ENCODE measurements around the gene IRF2.
"Not testable (repeated sequence)": the region's sequence is repeated elsewhere in the genome, so short reads cannot be mapped to it uniquely, and the experiment has no call there.

Gene IRF2

DNA sequence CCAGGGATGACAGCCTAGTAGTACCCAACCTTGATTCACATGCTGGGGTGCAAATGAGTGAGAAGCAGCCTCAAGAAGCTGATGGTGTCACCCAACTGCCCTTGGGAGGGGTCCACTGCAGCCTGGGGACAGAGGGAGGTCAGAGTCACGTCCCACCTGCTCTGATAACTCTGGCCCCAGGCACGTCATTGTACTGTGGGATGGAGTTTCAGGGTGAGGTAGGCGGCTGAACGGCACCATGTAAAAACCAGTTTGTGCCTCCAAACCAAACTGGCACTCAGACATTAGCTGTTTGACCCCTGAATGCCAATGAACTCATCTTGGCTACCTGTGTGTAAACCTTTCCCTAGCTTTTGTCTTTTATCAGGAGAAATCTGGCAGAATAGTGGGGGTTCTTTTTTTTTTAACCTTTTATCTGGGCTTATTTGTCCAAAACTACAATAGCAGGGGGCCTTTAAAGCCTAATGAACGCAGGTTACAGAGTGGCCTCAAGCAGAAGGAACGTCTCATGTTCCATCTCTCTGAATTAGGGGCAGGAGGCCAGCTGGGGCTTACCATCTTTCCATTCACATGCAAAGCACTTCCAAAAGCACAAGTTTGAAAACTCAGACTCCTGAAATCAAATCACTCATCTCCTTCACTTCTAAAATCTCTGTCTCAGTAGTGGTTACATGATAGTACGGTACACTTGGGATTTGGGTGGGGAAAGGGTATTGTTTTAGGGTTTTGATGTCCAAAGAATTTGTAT is 89.4 kb downstream of the IRF2 start:
- no peak for DNase-seq

DNA sequence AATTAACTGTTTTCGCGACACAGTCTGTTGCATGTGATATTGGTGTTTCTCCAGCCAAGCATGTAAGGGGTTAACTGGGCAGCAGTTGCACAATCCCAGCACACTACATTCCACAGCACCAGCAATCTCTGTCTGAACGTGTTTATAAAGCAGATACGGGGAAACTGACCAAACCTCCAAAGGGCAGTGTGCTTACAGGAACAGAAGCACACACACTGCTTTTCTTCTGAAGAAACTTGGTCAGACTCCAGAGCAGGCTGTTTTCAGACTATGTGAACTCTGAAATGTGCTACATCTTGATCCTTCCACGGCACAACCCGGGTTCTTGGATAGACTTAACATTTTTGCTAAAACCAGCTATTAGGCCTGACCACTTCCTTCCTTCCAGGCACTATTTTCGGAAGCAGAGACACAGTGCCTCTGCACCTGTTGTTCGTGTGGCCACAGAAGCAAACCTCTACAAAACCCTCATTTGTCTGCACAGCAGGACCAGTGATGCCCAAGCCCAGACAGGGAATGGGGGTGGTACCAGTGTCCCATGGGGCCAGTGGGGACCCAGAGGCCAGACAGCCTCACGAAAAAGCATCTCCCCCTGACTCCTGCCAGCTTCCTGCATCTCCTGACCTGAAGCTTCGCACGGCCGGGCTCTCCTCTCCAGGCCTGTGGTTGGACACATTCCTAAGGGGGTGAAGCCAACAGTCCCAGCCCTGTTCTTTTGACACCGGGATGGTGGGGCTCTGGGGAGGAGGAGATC is 90.1 kb downstream of the IRF2 start:
- no peak for DNase-seq

DNA sequence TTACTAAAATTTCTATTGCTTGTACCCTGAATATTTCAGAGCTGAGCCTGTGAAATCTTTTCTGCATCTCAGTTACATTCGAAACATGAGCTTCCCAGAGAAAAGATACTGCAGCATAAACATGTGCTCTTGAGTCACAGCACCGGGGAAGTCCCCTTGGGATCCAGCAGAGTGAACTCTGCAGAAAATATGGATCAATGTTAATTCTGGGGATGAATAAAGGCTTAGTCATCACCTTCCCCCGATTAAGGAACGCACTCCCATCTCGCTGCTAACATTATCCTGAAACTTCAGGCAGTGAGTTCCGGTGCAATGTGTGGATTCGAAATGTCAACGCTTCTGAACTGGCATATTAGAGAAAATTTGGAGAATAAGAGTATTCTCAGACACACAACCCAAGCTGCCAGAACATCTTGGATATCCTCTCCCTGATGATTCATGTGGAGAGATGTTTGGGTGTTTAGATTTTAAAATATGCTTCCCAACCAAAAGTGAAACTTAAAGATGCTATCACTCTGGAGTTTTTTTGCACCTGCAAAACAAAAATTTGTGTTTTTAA is 90.8 kb downstream of the IRF2 start:
- DNase-seq: no peak

DNA sequence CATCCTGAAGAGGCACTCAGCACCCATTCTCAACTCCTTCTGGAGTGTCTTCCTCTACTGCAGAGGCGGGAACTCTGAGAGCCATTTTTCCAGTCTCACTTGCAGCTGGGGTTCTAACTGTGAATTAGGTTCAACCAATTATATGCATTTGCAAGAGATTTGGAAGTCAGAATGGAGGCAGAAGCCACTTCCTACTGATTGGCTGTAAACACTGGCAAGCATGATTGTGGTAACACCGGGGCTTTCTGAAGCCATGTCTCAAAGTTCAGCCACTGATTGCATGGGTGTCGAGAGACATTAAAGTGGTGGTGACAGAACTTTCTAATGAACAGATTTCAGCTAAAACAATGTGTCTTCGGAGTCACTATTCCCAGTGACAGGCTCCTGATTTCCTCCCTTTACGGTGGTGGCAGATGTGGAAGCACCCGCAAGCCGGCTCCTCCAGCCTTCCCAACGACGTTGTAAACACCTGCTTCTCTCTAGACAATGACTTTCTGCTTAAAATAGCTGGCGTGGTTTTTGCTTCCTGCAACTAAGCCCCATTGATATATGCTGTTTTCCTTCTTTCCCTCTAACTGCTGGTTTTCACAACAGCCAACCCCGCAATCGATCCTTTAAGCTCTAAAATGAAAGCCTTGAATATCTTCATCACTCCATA is 92.0 kb downstream of the IRF2 start:
- no peak for DNase-seq

DNA sequence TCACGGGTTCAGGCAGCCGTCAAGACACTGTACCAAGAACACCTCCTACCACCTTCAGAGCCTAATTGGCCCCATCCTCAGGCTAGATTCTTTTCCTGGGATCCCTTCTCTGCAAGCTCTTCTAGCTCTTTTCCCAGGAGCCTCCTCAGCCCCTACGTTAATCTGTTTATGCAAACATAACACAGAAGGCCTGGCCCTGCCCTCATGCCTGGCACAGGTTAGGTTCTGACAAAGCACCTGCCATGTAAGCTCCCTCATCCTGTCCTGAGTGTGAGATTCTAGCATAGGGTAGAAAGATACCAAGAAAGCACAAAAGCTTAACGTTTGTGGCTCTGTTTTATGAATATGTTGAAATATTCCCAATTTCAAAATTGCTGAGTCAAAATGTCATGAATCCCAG is 93.6 kb downstream of the IRF2 start:
- DNase-seq: no peak

DNA sequence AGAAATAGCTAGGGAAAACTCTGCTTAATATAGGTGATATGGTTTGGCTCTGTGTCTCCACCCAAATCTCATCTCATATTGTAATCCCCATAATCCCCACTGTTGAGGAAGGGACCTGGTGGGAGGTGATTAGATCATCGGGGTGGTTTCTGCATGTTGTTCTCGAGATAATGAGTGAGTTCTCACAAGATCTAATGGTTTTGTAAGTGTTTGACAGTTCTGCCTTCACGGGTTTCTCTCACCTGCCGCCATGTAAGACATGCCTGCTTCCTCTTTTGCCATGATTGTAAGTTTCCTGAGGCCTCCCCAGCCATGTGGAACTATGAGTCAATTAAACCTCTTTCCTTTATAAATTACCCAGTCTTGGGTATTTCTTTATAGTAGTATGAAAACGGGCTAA is 94.1 kb downstream of the IRF2 start:
- not testable (repeated sequence) for DNase-seq

DNA sequence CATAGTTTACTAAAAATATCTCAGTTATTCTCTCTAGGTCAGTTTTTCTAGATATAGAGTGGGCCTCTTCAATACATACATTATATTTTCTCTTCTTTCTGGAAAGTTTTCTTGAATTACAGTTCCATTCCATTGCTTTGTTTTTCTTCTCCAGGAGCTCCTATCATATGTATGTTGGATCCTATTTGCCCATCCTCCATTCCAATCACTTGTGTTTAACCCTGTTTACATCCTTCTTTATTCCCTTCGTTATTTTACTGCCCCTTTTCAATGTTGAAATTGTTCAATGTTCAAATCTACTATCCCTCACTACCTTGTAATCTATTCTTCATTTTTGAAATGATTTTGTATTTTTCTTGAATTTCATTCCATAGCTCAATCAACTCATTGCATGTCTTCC is 97.4 kb downstream of the IRF2 start:
- DNase-seq: no peak

DNA sequence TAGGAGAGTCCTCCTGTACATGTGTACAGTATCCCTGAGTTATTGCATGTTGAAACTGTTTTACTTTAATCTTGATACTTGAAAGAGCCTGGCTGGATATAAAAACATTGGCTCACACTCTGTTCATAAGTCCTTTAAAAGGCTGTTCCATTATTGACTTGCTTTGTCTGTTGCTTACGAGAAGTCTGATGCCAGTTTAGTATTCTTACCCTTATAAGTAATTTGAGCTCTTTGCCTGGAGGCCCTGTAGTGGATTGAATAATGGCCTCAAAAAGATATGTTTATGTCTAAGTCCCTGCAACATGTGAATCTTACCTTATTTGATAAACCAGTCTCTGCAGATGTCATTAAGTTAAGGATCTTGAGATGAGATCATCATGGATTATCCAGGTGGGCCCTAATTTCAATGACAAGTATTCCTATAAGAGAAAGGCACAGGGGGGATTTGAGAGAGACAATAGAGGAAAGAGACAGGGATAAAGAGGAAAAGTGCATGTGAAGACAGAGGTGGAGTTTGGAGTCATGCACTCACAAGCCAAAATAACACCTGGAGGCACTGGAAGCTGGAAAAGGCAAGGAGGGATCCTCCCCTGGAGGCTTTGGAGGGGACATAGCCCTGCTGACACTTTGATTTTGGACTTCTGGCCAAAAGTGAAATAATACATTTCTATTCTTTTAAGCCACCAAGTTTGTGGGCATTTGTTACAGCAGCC is 98.1 kb downstream of the IRF2 start:
- no peak for DNase-seq

DNA sequence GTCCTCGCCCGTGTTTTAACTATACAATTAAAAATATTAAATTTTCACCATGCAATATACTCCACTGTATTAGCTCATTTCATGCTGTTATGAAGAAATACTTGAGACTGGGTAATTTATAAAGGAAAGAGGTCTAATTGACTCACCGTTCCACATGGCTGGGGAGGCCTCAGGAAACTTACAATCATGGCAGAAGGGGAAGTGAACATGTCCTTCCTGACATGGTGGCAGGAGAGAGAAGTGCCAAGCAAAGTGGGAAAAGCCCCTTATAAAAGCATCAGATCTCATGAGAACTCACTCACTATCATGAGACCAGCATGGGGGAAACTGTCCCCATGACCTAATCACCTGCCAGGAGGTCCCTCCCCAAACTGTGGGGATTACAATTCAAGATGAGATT is 98.7 kb downstream of the IRF2 start:
- DNase-seq: not testable (repeated sequence)

DNA sequence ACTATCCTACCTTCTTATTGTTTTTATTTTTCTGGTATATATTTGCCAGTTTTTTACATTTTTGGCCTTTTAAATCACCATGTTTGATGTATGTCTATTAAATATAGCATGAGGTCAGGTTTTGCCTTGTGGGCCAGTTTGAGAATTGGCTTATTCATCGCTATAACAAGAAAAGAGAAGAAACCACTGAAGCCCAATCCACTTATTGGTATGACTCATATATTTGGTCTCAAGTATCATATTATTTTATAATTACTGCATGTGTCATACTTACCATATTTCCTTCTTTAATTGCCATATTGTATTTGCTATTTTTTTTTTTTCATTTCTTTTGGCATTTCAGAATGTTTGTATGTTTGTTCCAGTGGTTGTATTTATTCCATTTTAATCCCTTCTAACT is 99.3 kb downstream of the IRF2 start:
- no peak for DNase-seq

DNA sequence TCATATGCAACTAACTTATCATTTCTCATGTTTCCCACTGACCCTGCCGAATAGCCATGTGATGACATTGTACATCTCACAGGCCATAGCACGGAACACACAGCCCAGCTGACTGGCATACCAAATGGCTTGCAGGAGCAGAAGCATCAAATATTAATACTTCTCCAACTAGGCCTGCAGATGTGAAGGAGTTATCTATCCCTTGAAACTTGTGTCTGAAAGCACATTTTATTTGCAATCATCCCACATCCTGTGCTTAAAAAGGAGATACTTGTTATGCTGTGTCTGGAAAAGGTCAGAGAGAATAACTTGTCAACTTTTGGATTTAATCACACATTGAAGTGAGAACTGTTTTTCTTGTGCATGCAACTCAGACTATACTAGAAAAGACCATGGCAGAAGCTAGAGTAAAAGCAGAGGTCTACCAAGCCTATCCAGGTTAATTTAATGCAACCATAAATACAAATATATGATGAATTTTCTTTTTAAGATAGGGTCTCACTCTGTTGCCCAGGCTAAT is 100.4 kb downstream of the IRF2 start:
- DNase-seq: no peak

DNA sequence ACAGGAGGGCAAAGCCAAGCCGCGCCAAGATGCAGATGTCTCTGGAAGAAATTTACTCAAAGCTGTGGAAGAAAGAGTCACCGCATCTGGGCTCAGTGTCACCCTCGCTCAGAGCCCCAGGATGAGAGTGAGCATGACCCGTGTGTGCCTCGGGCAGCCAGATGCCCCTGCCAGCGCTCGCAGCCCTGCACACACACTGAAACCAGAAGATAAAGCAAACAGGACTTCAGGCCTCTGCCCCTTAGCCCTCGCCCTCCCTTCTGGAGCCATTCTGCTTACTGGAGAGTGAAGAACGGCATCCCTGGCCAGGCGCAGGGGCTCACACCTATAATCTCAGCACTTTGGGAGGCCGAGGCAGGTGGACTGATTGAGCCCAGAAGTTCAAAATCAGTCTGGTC is 103.0 kb downstream of the IRF2 start:
- DNase-seq: no peak

DNA sequence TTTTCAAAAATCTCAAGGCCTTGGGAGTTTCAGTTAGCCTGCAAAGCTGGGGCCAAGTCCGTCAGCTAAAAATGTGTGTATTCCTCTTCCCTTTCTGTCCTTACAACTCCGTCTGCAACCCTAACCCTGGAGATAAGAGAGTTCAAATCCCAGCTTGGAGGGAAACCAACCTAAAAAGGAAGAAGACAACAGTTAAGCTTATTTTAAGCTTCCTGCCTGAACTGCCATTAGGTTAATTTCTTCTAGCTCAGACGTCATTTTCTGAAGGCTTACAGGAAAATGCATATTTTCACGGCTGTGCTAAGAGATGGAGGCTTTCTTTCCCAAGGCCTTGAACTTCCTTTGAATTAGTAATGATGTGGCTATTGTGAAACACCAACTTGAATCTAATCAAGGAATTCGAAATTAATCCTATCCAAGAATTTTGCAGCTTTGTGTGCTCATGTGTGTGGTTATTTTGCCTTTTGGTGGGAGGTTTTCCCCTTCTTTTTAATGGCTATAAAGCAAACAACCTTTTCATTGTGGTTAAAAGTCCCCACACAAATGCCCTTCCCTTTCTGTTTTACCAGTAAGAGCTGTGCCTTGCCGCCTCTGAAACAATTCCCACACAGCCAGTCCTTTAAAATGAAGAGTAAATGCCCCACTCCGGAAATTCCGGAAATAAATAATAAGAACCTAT is 103.5 kb downstream of the IRF2 start:
- DNase-seq: no peak

DNA sequence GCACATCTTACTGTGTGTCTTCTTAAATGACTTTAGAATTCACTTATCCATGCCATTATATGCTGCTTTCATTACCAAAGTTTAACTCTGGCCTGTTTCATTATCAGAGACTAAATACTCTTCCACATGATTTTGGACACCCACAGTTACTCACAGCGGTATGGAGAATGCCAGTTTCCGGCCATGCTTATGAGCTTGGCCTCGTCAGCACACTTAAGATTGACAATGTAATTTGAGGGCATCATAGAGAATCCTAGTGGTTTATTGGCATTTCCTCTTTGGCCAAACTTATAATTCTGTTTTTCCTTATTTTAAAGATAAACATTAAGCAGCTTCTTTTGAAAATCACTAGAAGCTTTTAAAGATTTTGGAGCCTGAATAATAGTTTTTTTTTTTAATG is 104.5 kb downstream of the IRF2 start:
- DNase-seq: no peak

DNA sequence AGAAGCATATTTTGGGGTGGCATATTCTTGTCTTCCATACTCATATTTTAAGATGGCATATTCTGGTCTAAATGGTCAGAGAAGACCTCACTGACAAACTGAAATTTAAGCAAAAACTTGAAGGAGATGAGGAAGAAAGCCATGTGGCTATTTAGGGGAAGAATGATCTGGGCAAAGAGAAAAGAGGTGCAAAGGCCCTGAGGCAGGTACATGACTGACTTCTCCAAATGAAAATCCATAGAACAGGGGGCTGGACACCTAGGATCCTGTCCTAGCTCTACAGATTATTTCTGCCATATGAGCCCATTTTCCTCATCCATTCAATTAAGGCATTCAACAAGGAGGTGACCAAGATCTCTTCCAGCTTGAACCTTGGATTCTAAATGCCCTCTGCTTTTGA is 105.6 kb downstream of the IRF2 start:
- DNase-seq: no peak

DNA sequence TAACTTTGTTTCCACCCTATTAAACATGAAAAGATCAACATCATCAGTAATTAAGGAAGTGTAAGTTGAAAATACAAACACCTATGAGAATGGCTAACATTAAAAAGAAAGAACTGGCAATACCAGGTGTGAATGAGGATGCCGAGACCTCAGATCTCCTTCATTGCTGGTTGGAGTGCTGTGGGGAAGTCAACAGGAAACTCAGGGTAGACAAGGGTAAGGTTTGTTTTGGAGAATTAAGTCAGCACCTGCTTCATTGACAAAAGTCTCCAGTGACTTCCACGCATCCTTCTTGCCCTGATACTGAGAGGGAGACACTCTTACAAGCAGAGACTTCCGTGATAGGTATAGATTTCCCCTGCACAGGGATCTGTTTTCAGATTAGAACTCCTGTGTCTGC is 106.1 kb downstream of the IRF2 start:
- no peak for DNase-seq

DNA sequence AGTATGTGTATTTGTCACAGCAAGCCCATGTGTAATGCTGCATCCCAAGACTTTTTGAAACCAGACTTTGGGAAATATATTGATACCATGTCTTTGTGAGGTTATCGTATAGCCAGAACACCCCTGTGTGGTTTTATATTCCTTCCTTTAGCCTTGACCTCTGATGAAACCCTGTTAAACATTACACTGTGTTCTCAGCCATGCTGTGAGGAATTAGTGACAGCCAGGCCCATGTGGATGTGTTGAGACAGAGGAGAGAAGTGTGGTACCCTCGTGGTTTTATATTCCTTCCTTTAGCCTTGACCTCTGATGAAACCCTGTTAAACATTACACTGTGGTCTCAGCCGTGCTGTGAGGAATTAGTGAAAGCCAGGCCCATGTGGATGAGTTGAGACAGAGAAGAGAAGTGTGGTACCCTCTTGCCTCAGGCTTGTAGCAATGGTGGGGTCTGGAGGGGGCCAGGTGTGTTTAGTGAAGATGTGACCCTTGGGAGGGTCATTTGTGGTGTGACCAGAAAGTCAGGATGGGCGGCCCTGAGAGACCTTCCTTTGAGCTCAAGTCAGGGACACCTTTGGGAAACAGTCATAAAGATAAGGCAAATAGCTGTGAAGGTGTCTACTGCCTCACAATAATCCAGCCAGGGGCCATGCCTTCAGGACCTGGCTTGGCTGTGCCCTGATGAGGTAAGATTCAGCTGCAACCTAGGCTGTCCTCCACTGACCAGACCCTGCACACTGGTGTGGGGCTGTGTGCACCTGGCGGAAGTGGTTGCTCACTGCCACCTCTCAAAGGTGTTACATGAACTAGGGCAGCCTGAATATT is 110.0 kb downstream of the IRF2 start:
- no peak for DNase-seq

DNA sequence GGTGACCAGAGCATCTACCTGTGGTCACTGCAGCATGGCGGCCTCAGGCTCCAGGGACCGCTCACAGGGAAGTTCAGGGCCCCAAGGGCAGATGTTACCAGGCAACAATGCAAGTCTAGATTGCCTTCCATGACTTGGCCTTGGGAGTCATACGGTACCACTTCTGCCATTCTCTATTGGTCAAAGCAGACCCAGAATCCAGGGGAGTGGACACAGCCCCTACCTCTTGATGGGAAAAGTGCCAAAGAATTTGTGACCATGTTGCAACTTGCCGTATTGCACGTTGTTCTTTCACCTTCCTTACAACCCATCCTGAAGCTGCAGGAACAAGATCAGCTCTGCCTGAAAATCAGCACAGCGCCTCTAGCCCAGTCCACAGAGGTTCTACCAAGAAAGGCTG is 111.1 kb downstream of the IRF2 start:
- no peak for DNase-seq

DNA sequence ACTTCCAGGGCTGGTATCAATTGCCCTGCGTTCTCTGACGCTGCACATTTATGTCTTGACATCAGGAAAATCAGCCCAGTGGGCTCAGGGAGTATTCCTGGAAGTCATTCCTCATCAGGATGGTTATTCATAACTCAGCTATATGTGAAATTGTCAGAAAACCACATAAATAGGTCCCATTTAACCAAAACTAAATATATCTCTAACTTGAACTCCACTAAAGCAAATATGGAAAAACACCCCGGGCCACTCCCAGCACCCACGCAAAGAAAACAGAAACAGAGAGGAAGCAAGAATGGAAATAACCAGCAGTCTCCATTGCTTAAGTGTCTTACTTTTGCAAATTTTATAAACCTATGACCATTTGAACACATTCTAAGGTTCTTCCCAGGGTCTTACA is 112.0 kb downstream of the IRF2 start:
- DNase-seq: no peak

DNA sequence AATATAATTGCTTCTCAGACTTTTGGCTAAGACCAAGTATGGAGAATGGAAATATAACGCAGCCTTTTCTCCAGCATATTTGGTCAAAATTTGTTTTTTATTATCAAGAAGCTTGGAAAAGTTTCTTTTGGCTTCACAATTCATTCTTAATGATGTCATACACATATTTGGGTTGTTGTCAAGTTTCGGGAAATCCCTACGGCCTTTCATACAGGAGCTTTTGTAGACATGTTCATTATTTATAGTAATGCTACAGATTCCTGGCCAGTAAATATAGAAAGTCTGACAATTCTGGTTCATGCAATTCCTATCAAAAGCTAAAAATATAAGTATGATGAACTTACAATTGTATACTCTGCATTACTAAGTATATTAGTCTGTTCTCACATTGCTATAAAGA is 112.9 kb downstream of the IRF2 start:
- DNase-seq: no peak

DNA sequence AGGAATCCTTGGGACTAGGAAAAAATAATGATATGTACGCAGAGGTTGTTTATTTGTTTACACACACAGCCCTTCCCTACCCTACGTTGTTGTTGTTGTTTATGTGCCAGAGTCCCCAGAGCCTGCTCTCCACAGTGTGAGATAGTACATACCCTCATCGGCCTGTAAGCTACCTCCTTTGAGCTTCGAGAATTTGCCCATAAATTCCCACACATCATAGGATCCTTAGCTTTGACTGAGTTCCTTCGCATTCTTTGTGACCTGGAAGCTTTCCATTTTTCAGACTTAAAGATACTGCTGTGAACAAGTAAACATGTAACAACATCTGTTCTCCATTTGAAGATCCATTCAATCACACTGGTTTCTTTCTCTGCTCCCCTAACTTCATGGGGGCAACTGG is 114.5 kb downstream of the IRF2 start:
- no peak for DNase-seq
